IMR-90 (cell line): ENCODE results near the gene PCED1B. TPM values are rescaled to one million over a fixed set of nuclear protein-coding genes. Genes with fewer than 3 reads are reported as not detected.

Experiments
- ATAC-seq: fragments of 200-7000 bp; cut with Tn5 transposase; 2 replicates; pipeline ENCODE4 v1.9.1; 2020; ENCODE audit warnings: low read depth, mild to moderate bottlenecking, moderate library complexity
- BruUV-seq: library from RNA; stranded (reverse); fragments of 400-500 nt; replicated peaks from 2 replicates; lab custom pipeline; 2021; lab: Mats Ljungman, UMichigan
- CTCF ChIA-PET: fragments of 300-600 bp; formaldehyde crosslinking; extraction: SDS; loops from one replicate; lab custom pipeline; 2021; ENCODE audit warnings: antibody characterized with exemption; lab: Yijun Ruan, JAX
- POLR2A ChIA-PET: fragments of 300-600 bp; sonication (Branson Sonifier 250); formaldehyde crosslinking; loops from one replicate; lab custom pipeline; 2022; ENCODE audit warnings: antibody characterized with exemption; ENCODE audit not compliant: unreplicated experiment; lab: Charles Lee
- DNase-seq: peaks from one replicate; pipeline ENCODE4 v3.0.0; 2013
- H2AFZ ChIP-seq: replicated peaks from 2 replicates; pipeline ENCODE3; 2013; ENCODE audit warnings: low read length, mild to moderate bottlenecking; ENCODE audit not compliant: poor library complexity
- H2AK5ac ChIP-seq: 2 replicates; pipeline ENCODE4 v1.6.1; 2013; ENCODE audit warnings: low read depth, low read length, inconsistent platforms
- H2AK9ac ChIP-seq: replicated peaks from 2 replicates; pipeline ENCODE3; 2013; ENCODE audit warnings: mild to moderate bottlenecking, low read depth, low read length, moderate library complexity; ENCODE audit not compliant: poor library complexity
- H2BK120ac ChIP-seq: 2 replicates; pipeline ENCODE4 v1.6.1; 2013; ENCODE audit warnings: low read depth, low read length, inconsistent platforms
- H2BK15ac ChIP-seq: 3 replicates; pipeline ENCODE4 v1.6.1; 2013; ENCODE audit warnings: low read depth, low read length, inconsistent platforms
- H2BK20ac ChIP-seq: 2 replicates; pipeline ENCODE4 v1.6.1; 2013; ENCODE audit warnings: low read depth, mild to moderate bottlenecking, inconsistent platforms, low read length, moderate library complexity
- H2BK5ac ChIP-seq: 2 replicates; pipeline ENCODE4 v1.6.1; 2013; ENCODE audit warnings: mild to moderate bottlenecking, low read depth, low read length, inconsistent platforms; ENCODE audit not compliant: poor library complexity, severe bottlenecking
- H3K14ac ChIP-seq: replicated peaks from 2 replicates; pipeline ENCODE4 v1.6.1; 2013; ENCODE audit warnings: low read depth, low read length, inconsistent platforms
- H3K18ac ChIP-seq: 2 replicates; pipeline ENCODE4 v1.6.1; 2013; ENCODE audit warnings: low read depth, low read length, control low read depth
- H3K23ac ChIP-seq: 2 replicates; pipeline ENCODE4 v1.6.1; 2013; ENCODE audit warnings: low read depth, low read length, inconsistent platforms
- H3K27ac ChIP-seq: 2 replicates; pipeline ENCODE4 v1.5.1; 2013; ENCODE audit warnings: mild to moderate bottlenecking, control low read depth, low read length; ENCODE audit not compliant: insufficient read depth
- H3K27me3 ChIP-seq: 2 replicates; pipeline ENCODE4 v1.6.1; 2013; ENCODE audit warnings: low read length; ENCODE audit not compliant: control insufficient read depth, insufficient read depth
- H3K36me3 ChIP-seq: 2 replicates; pipeline ENCODE4 v1.6.1; 2013; ENCODE audit warnings: low read length, mixed read lengths; ENCODE audit not compliant: control insufficient read depth, insufficient read depth
- H3K4ac ChIP-seq: 2 replicates; pipeline ENCODE4 v1.6.1; 2013; ENCODE audit warnings: low read depth, low read length, inconsistent platforms
- H3K4me1 ChIP-seq: 2 replicates; pipeline ENCODE4 v1.6.1; 2013; ENCODE audit warnings: low read length, mixed read lengths; ENCODE audit not compliant: control insufficient read depth, insufficient read depth
- H3K4me2 ChIP-seq: 2 replicates; pipeline ENCODE4 v1.6.1; 2013; ENCODE audit warnings: low read depth, mild to moderate bottlenecking, control low read depth, low read length, moderate library complexity
- H3K4me3 ChIP-seq: 2 replicates; pipeline ENCODE4 v1.5.1; 2013; ENCODE audit warnings: low read depth, mild to moderate bottlenecking, control low read depth, low read length, moderate library complexity; ENCODE audit not compliant: insufficient read depth
- H3K56ac ChIP-seq: 2 replicates; pipeline ENCODE4 v1.6.1; 2013; ENCODE audit warnings: low read length, inconsistent platforms; ENCODE audit not compliant: insufficient read depth; ENCODE audit errors: extremely low read depth
- H3K79me1 ChIP-seq, 2 experiments: 2 replicates each; pipeline ENCODE4 v1.6.1; 2013; ENCODE audit warnings: low read length in 2 of 2, inconsistent platforms in 1 of 2, low read depth in 1 of 2
- H3K9ac ChIP-seq: 2 replicates; pipeline ENCODE4 v1.6.1; 2013; ENCODE audit warnings: low read depth, low read length, control low read depth
- H3K9me1 ChIP-seq: 2 replicates; pipeline ENCODE4 v1.6.1; 2013; ENCODE audit warnings: low read length, inconsistent platforms; ENCODE audit not compliant: insufficient read depth
- H3K9me3 ChIP-seq: 2 replicates; pipeline ENCODE4 v1.6.1; 2013; ENCODE audit warnings: low read length; ENCODE audit not compliant: control insufficient read depth, insufficient read depth
- H4K20me1 ChIP-seq: 2 replicates; pipeline ENCODE4 v1.6.1; 2013; ENCODE audit warnings: low read length, inconsistent platforms; ENCODE audit not compliant: insufficient read depth
- H4K5ac ChIP-seq: 2 replicates; pipeline ENCODE4 v1.6.1; 2013; ENCODE audit warnings: mild to moderate bottlenecking, low read depth, low read length, control low read depth
- H4K8ac ChIP-seq, 2 experiments: 2 replicates each; pipeline ENCODE4 v1.6.1; 2013; ENCODE audit warnings: low read depth in 2 of 2, low read length in 2 of 2, control low read depth in 1 of 2, inconsistent platforms in 1 of 2
- H4K91ac ChIP-seq: 2 replicates; pipeline ENCODE4 v1.6.1; 2013; ENCODE audit warnings: low read depth, low read length, inconsistent platforms; ENCODE audit not compliant: insufficient read depth
- FOS ChIP-seq: fragments of 150-350 bp; IDR thresholded peaks from 2 replicates; pipeline ENCODE4 v1.6.1; 2016; ENCODE audit warnings: low read depth, low read length
- MAFK ChIP-seq: IDR thresholded peaks from 2 replicates; pipeline ENCODE4 v1.6.1; 2012; ENCODE audit warnings: low read depth, low read length, improper control_type of control experiment
- MXI1 ChIP-seq: IDR thresholded peaks from 2 replicates; pipeline ENCODE4 v1.6.1; 2012; ENCODE audit warnings: low read depth, mild to moderate bottlenecking, low read length, moderate library complexity, borderline replicate concordance
- RCOR1 ChIP-seq: IDR thresholded peaks from 2 replicates; pipeline ENCODE4 v1.6.1; 2012; ENCODE audit warnings: mild to moderate bottlenecking, low read length, improper control_type of control experiment; ENCODE audit not compliant: insufficient replicate concordance
- RFX5 ChIP-seq: IDR thresholded peaks from 2 replicates; pipeline ENCODE4 v1.8.0; 2012; ENCODE audit warnings: low read depth, mild to moderate bottlenecking, low read length, moderate library complexity
- SMC3 ChIP-seq: fragments of 150-350 bp; IDR thresholded peaks from 2 replicates; pipeline ENCODE4 v1.6.1; 2016; ENCODE audit warnings: low read depth, mild to moderate bottlenecking, antibody characterized with exemption, low read length, moderate library complexity
- WGBS, 2 experiments: methylation state at CpG; one replicate each; pipeline versions ENCODE4 v1.1.5 to v1.1.7; 2013; ENCODE audit warnings: missing lambda C conversion rate in 2 of 2; ENCODE audit not compliant: insufficient read length in 1 of 2; ENCODE audit errors: extremely low coverage in 2 of 2; 5-methylcytosine and 5-hydroxymethylcytosine counted together
- dilution Hi-C: fragments of 300-500 bp; cut with HindIII; formaldehyde crosslinking; loops from one replicate; pipeline ENCODE4 v1.14.3; 2018; ENCODE audit warnings: low sequenced_read_pairs; ENCODE audit not compliant: unreplicated experiment
- in situ Hi-C: fragments of 300-500 bp; cut with MboI; formaldehyde crosslinking; loops from 3 replicates; pipeline ENCODE4 v1.14.3; 2019; ENCODE audit warnings: low sequenced_read_pairs, inconsistent platforms, mixed read lengths
- intact Hi-C: fragments of 100-400 bp; cut with micrococcal nuclease; formaldehyde crosslinking; loops from 2 replicates; pipeline ENCODE4 v1.10.0; 2022
- polyA plus RNA-seq, 3 experiments: library from polyadenylated mRNA; depleted of rRNA; stranded (reverse); fragments of >200 nt; gene quantifications; 2 replicates each; pipeline ENCODE4 v1.2.3, GENCODE V29; 2012; ENCODE audit warnings: low replicate concordance in 1 of 3
- total RNA-seq: library from RNA; depleted of rRNA; stranded (reverse); fragments of >200 nt; gene quantifications from 2 replicates; pipeline ENCODE4 v1.2.3, GENCODE V29; 2012
- TF ChIP-seq, protein P1 (sequence below): fragments of 150-350 bp; IDR thresholded peaks from 2 replicates; pipeline ENCODE4 v1.6.1; 2017; ENCODE audit warnings: mild to moderate bottlenecking, antibody characterized with exemption, low read length, low read depth

PCED1B gene
- total and polyA plus RNA-seq, 2 of the 4 experiments (the other 2 are of a cell fraction): 0.36 to 2.6 TPM

DNA sequence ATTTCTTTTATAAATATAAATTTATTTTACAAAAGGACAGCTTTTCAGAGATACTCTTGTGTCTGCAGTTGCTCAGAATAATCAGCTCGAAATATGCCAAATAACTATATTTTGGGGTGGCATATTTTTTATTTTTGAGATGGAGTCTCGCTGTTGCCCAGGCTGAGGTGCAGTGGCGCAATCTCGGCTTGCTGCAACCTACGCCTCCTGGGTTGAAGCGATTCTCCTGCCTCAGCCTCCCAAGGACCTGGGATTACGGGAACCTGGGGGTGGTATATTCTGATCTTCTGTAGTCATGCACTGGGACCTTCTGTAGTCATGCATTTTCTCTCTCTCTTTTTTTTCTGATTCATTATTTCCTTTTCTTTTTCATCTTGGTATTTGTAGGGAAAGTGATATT lies 135.3 kb downstream of the PCED1B start:
- no peak overlapping the region for H2BK15ac ChIP-seq
- H2BK5ac ChIP-seq: no peak overlapping the region
- H3K9me1 ChIP-seq: peaks cover 7% of the 10 kb centered on the region; the same call in 1 of the 2 replicates
- no peak overlapping the region for H4K5ac ChIP-seq
- in situ Hi-C loops: no loop called here
- H3K23ac ChIP-seq: no peak overlapping the region
- no TSS peak for BruUV-seq
- H2AK9ac ChIP-seq: no peak overlapping the region
- ChIA-PET POLR2A (no interaction called here), CTCF (no interaction called here)
- no peak overlapping the region for H2BK20ac ChIP-seq
- DNase-seq (no peak), ATAC-seq (no peak)
- H2AK5ac ChIP-seq: no peak overlapping the region
- no CpG with 5 or more reads among the region's 7 CpGs for WGBS, 2 experiments
- no peak overlapping the region for H3K27ac ChIP-seq
- H3K4me3 ChIP-seq: no peak overlapping the region
- H3K9ac ChIP-seq: no peak overlapping the region
- no peaks in the 10 kb centered on the region for H3K27me3 ChIP-seq
- intact Hi-C loops: no loop called here
- H3K4ac ChIP-seq: no peak overlapping the region
- TF ChIP-seq MXI1 (no peak), FOS (no peak), RFX5 (no peak), SMC3 (no peak), MAFK (no peak), RCOR1 (no peak)
- TF ChIP-seq, protein P1, sequence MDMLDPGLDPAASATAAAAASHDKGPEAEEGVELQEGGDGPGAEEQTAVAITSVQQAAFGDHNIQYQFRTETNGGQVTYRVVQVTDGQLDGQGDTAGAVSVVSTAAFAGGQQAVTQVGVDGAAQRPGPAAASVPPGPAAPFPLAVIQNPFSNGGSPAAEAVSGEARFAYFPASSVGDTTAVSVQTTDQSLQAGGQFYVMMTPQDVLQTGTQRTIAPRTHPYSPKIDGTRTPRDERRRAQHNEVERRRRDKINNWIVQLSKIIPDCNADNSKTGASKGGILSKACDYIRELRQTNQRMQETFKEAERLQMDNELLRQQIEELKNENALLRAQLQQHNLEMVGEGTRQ: no peak
- H4K91ac ChIP-seq: no peak overlapping the region
- H3K79me1 ChIP-seq: no peaks in the 10 kb centered on the region; a peak in 1 of 4 replicates
- H2BK120ac ChIP-seq: no peak overlapping the region
- H4K20me1 ChIP-seq: no peaks in the 10 kb centered on the region
- H3K4me2 ChIP-seq: no peak overlapping the region
- no peaks in the 10 kb centered on the region for H3K9me3 ChIP-seq
- no peak overlapping the region for H3K14ac ChIP-seq
- H3K56ac ChIP-seq: no peak overlapping the region
- dilution Hi-C loops: no loop called here
- H3K18ac ChIP-seq: no peak overlapping the region
- no peaks in the 10 kb centered on the region; the same call in 1 of the 2 replicates for H3K4me1 ChIP-seq
- H4K8ac ChIP-seq: no peak overlapping the region
- H2AFZ ChIP-seq: no peak overlapping the region
- no peaks in the 10 kb centered on the region for H3K36me3 ChIP-seq
